WI38 (cell line): ENCODE results near the gene MAPKAPK3.

ENCODE experiments used
- H3K4me3 ChIP-seq: 2 replicates; pipeline ENCODE4 v1.5.1; 2011; ENCODE audit warnings: low read depth, mild to moderate bottlenecking, control low read depth, low read length
- TF ChIP-seq, protein P1 (sequence below): IDR thresholded peaks from 2 replicates; pipeline ENCODE4 v1.5.1; 2012; ENCODE audit warnings: low read depth, mild to moderate bottlenecking, control low read depth, low read length

MAPKAPK3 gene

DNA sequence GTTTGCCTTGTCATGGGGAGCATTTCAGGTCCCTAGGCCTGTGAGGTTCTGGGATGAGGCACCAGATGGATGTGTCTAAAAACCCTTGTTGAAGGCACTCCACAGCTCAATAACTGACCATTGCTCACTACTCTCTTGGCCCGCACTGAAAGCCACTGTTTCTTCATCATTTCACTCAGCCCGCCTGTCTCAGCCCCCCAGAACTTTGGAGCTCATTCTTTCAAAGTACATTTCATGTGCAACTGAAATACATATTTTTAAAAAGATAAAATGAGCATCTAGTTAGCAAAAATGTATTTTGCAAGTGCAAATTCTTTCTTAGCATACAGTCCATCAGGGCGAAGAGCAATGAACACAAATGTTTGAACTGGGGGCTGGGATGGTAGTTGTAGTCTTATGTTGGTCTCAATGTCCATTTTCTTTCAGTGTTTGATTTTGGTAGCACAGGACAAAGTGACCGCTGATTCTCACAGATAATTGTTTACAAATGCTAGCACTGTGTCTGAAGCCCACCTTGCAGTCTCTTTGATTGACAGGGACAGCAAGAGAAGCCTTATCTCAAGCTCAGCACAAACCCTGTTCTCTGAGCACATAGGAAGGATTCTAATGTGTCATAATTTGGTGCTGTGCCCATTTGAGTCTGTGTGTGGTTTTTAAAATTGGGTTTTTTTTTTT lies 28.1 kb upstream of the MAPKAPK3 start:
- TF ChIP-seq, protein P1, sequence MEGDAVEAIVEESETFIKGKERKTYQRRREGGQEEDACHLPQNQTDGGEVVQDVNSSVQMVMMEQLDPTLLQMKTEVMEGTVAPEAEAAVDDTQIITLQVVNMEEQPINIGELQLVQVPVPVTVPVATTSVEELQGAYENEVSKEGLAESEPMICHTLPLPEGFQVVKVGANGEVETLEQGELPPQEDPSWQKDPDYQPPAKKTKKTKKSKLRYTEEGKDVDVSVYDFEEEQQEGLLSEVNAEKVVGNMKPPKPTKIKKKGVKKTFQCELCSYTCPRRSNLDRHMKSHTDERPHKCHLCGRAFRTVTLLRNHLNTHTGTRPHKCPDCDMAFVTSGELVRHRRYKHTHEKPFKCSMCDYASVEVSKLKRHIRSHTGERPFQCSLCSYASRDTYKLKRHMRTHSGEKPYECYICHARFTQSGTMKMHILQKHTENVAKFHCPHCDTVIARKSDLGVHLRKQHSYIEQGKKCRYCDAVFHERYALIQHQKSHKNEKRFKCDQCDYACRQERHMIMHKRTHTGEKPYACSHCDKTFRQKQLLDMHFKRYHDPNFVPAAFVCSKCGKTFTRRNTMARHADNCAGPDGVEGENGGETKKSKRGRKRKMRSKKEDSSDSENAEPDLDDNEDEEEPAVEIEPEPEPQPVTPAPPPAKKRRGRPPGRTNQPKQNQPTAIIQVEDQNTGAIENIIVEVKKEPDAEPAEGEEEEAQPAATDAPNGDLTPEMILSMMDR = no peak

DNA sequence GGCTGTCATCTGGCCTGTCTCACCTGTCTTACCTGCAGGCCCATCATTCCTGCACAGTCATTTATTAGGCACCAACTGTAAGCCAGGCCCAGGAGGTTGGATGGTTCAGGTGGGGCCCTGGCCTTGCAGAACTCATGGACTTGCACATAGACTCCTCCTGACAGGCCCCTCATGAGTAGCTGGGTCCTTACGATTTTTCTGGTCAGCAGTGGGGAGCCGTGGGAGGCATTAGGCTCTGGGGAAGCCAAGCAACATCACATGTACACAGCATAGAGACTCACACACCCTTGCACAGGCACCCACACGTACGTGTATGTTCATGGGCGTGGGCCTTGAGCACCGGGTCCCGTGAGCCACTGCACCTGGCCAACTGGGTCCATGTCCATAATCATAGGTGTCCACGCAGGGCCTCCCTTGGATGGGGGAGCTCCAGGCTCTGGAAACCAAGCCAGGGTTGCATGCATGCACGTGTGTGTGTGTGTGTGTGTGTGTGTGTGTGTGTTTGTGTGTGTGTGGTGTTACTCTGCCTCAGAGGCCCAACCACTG lies 25.7 kb upstream of the MAPKAPK3 start:
- TF ChIP-seq, protein P1 = no peak

More for the DNA sequence above, 28.1 kb upstream of the MAPKAPK3 start:
- H3K4me3 ChIP-seq = no peak overlapping the region

DNA sequence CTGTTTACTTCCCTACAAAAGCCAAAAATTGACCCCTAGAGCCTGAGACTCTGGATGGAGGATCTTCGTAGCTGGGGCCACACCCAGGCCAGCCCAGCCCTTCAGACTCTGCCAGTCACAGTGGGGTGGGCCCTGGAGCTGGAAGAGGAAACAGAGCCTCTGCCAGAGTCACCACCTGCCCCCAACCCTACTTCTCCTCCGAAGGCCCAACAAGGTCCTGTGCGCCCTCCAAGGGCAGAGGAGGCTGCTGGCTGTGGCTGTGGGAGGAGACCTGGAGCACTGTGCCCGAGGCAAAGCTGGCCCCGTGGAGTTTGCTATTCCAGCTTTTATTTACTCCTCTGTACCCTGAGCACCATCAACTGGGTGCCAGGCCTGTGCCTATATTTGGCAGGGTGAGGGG lies 24.4 kb upstream of the MAPKAPK3 start:
- TF ChIP-seq, protein P1 = no peak
- H3K4me3 ChIP-seq = no peak overlapping the region

More for the DNA sequence above, 25.7 kb upstream of the MAPKAPK3 start:
- H3K4me3 ChIP-seq = no peak overlapping the region

DNA sequence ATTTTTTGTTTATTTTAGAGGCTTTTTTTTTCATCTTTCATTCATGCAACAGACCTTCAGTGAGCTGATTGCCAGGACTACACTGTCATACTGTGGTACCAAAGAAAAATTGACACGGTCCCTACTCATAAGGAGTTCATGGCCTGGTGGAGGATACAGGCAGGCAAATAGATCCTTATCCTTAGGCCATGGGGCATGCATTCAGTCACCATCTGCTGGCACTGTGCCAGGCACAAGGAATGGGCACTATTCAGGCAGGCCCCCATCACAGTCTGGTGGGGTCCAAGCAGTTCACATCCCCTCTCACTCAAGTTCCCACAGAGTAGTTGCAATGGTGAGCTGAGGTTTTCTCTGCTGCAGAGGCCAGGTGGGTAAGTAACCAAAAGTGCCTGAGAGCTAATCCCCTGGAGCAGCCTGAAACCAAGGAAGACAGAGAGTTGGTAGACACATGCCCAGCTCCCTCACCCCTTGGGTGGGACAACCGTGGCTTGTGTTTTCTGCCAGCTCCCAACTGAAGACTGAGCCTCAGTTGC lies 22.6 kb upstream of the MAPKAPK3 start:
- H3K4me3 ChIP-seq = no peak overlapping the region
- TF ChIP-seq, protein P1 = no peak

DNA sequence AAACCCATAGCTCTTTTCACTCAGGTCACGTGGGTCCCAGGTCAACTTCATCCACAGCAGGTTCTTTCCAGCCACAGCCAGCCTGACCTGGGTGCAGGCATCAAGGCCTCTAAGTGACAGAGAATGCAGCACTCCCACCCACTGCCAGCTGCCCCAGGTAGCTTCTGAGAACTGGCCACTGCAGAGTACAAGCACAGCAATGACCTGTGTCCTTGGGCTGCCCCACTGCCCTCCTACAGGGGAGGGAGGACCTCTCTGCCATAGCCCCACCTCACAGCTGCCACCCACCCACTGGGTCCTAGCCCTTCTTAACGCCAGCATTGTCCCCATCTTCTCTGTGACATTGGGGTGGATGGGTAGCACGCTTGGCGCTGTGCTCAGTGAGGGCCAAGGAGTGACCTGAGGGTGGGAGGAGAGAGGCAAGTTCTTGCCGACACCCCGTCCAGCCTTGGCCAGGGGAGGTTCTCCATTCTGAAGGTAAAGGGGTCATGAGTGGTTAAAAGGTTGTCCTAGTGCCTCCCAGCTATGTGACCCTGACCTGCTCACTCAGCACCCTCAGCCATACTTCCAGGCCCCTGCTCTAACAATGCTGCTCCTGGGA lies 17.7 kb upstream of the MAPKAPK3 start:
- TF ChIP-seq, protein P1 = no peak
- no peak overlapping the region for H3K4me3 ChIP-seq

DNA sequence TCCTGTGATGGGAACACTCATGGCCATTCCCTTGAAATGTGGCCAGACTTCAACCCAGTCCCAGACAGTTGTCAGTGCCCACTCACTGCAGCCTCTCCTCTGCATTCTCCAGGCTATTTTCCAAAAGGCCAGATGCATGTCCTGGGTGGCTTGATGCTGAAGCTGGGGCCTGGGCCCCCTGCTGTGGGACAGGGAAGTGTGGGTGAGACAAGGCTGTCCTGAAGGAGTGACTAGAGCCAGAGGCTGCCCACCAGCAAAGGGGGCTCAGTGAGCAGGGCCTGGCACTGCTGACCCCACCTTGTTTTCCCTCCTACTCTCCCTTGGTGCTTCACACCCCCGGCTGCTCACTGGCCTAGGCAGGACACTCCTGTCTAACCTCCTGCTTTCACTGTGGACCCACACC lies 17.2 kb upstream of the MAPKAPK3 start:
- no peak overlapping the region for H3K4me3 ChIP-seq
- TF ChIP-seq, protein P1 = no peak
